ENCODE results near the gene FLNB. TPM values are rescaled to one million over a fixed set of nuclear protein-coding genes. Genes with fewer than 3 reads are reported as not detected.

Gene FLNB
- polyA plus RNA-seq, 1 donor from 2014 or later: 10.3 TPM

DNA sequence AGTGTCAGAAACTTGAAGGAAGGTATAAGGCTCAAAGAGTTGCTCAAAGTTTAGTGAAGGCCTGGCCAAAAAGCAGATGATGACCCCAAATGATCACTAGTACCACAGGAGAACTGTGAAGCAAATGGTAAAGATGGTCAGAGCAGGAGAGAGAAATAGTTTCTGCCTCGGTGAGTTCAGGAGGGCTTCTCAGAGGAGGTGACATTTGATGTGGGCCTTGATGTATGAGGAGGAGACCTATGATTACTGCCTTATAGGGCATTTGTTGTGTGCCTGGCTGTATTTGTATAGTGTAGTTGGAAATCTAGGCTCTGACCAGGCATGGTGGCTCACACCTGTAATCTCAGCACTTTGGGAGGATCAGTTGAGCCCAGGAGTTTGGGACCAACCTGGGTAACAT is 152.2 kb downstream of the FLNB start:
- Histone ChIP-seq H3K9ac (ENCODE audit: low read length) (no peak overlapping the region), H3K27ac (ENCODE audit: low read length) (no peak overlapping the region), H3K36me3 (ENCODE audit: insufficient read depth, low read length) (no peaks in the 10 kb centered on the region), H3K9me3 (ENCODE audit: low read length) (no peaks in the 10 kb centered on the region), H3K79me2 (replicated peaks; ENCODE audit: insufficient read depth, low read length) (no peaks in the 10 kb centered on the region), H3K4me3 (ENCODE audit: low read length) (no peak overlapping the region), H3F3A (ENCODE audit: insufficient read depth, low read length, poor library complexity, severe bottlenecking) (no peaks in the 10 kb centered on the region), H4K20me1 (ENCODE audit: insufficient read depth) (no peaks in the 10 kb centered on the region), H3K27me3 (ENCODE audit: insufficient read depth, low read depth, low read length) (no peaks in the 10 kb centered on the region), H3K4me2 (ENCODE audit: low read length) (no peak overlapping the region), H3K9me2 (ENCODE audit: insufficient read depth, low read length) (no peaks in the 10 kb centered on the region), H2AFZ (ENCODE audit: low read depth, low read length) (no peak overlapping the region)
- no peak for TF ChIP-seq EP300 (conservative IDR thresholded peaks at IDR 0.05; ENCODE audit: poor library complexity, severe bottlenecking)
- no peak for TF ChIP-seq TAF1 (IDR thresholded peaks at IDR 0.05; ENCODE audit: low read depth)
- TF ChIP-seq, protein P1, sequence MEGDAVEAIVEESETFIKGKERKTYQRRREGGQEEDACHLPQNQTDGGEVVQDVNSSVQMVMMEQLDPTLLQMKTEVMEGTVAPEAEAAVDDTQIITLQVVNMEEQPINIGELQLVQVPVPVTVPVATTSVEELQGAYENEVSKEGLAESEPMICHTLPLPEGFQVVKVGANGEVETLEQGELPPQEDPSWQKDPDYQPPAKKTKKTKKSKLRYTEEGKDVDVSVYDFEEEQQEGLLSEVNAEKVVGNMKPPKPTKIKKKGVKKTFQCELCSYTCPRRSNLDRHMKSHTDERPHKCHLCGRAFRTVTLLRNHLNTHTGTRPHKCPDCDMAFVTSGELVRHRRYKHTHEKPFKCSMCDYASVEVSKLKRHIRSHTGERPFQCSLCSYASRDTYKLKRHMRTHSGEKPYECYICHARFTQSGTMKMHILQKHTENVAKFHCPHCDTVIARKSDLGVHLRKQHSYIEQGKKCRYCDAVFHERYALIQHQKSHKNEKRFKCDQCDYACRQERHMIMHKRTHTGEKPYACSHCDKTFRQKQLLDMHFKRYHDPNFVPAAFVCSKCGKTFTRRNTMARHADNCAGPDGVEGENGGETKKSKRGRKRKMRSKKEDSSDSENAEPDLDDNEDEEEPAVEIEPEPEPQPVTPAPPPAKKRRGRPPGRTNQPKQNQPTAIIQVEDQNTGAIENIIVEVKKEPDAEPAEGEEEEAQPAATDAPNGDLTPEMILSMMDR (IDR thresholded peaks at IDR 0.05; ENCODE audit: poor library complexity, severe bottlenecking): no peak

DNA sequence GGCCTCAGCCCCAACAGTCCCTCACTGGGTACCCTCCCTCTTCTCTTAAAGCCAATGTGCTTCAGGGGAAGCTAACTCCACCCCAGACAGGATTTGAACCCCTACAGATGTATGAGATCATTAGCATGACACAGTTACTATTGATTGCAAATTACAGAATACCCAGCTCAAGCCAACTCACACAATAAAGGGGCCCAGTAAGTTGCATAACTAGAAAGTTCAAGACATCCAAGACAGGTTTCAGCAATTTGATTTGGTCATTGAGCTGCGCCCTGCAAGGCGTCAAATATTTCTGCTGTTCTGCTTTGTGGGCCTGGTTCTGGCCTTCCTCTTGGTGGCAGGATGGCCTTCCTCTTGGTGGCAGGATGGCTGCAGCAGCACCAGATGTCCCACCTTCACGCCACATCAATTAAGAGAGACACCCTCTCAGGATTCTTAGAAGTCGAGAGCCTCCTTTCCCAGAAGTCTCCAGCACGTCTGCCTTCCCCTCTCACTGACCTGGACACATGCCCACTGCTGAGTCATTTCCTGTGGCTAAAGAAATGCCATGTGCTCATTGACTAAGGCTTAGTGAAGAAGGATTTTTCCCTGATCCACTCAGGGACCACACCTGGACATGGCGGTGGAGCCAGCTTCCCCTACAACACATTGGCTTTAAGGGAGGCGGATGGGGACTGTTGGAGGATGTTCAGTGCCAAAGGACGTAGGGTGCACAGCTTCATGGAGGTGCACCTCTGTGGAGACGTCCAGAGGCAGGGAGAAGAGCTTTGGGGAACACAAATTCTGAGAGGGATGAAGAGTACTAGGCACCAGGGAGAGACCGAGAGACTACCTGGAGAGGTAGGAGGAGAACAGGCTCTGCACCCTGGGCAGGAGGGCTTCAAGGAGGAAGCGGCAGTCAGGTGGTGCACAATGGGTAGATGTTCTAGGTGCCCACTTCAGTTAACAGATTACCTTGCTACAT is 153.5 kb downstream of the FLNB start:
- Histone ChIP-seq H3K79me2 (replicated peaks; ENCODE audit: insufficient read depth, low read length) (no peaks in the 10 kb centered on the region), H2AFZ (ENCODE audit: low read depth, low read length) (no peak overlapping the region), H4K20me1 (ENCODE audit: insufficient read depth) (no peaks in the 10 kb centered on the region), H3K9me3 (ENCODE audit: low read length) (no peaks in the 10 kb centered on the region), H3K27me3 (ENCODE audit: insufficient read depth, low read depth, low read length) (no peaks in the 10 kb centered on the region), H3K9me2 (ENCODE audit: insufficient read depth, low read length) (no peaks in the 10 kb centered on the region), H3K9ac (ENCODE audit: low read length) (no peak overlapping the region), H3K36me3 (ENCODE audit: insufficient read depth, low read length) (no peaks in the 10 kb centered on the region), H3K4me3 (ENCODE audit: low read length) (no peak overlapping the region), H3F3A (ENCODE audit: insufficient read depth, low read length, poor library complexity, severe bottlenecking) (no peaks in the 10 kb centered on the region), H3K27ac (ENCODE audit: low read length) (no peak overlapping the region), H3K4me2 (ENCODE audit: low read length) (no peak overlapping the region)
- TF ChIP-seq TAF1 (IDR thresholded peaks at IDR 0.05; ENCODE audit: low read depth): no peak
- TF ChIP-seq RAD21 (conservative IDR thresholded peaks at IDR 0.05): no peak
- TF ChIP-seq SMC3 (conservative IDR thresholded peaks at IDR 0.05; ENCODE audit: poor library complexity): no peak
- TF ChIP-seq, protein P2, sequence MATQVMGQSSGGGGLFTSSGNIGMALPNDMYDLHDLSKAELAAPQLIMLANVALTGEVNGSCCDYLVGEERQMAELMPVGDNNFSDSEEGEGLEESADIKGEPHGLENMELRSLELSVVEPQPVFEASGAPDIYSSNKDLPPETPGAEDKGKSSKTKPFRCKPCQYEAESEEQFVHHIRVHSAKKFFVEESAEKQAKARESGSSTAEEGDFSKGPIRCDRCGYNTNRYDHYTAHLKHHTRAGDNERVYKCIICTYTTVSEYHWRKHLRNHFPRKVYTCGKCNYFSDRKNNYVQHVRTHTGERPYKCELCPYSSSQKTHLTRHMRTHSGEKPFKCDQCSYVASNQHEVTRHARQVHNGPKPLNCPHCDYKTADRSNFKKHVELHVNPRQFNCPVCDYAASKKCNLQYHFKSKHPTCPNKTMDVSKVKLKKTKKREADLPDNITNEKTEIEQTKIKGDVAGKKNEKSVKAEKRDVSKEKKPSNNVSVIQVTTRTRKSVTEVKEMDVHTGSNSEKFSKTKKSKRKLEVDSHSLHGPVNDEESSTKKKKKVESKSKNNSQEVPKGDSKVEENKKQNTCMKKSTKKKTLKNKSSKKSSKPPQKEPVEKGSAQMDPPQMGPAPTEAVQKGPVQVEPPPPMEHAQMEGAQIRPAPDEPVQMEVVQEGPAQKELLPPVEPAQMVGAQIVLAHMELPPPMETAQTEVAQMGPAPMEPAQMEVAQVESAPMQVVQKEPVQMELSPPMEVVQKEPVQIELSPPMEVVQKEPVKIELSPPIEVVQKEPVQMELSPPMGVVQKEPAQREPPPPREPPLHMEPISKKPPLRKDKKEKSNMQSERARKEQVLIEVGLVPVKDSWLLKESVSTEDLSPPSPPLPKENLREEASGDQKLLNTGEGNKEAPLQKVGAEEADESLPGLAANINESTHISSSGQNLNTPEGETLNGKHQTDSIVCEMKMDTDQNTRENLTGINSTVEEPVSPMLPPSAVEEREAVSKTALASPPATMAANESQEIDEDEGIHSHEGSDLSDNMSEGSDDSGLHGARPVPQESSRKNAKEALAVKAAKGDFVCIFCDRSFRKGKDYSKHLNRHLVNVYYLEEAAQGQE (IDR thresholded peaks at IDR 0.05; ENCODE audit: borderline replicate concordance): no peak
- TF ChIP-seq MXI1 (conservative IDR thresholded peaks at IDR 0.05; ENCODE audit: poor library complexity, severe bottlenecking): no peak
- no peak for TF ChIP-seq POLR2AphosphoS5 (IDR thresholded peaks at IDR 0.05)
- TF ChIP-seq EP300 (conservative IDR thresholded peaks at IDR 0.05; ENCODE audit: poor library complexity, severe bottlenecking): no peak
- no peak for TF ChIP-seq EZH2 (IDR thresholded peaks at IDR 0.05; ENCODE audit: borderline replicate concordance, insufficient read depth, low read length, poor library complexity, severe bottlenecking)
- TF ChIP-seq, protein P1 (IDR thresholded peaks at IDR 0.05; ENCODE audit: poor library complexity, severe bottlenecking): no peak
